Nephron progenitor cell (in vitro differentiated cells): ENCODE measurements around the gene TRIM10.

Experiments used
- DNase-seq: peaks from one replicate; pipeline ENCODE4 v3.0.0; 2021
- H3K27ac Mint-ChIP-seq: 2 replicates; pipeline ENCODE4 v1.8.0; 2021; ENCODE audit warnings: mild to moderate bottlenecking, moderate library complexity, mixed read lengths
- H3K27me3 Mint-ChIP-seq: 2 replicates; pipeline ENCODE4 v1.8.0; 2021; ENCODE audit warnings: mild to moderate bottlenecking, low read depth, mixed read lengths; ENCODE audit not compliant: poor library complexity
- H3K36me3 Mint-ChIP-seq: 2 replicates; pipeline ENCODE4 v1.8.0; 2021; ENCODE audit warnings: low read depth, mixed read lengths
- H3K4me1 Mint-ChIP-seq: 2 replicates; pipeline ENCODE4 v1.8.0; 2021; ENCODE audit warnings: mixed read lengths
- H3K4me3 Mint-ChIP-seq: 2 replicates; pipeline ENCODE4 v1.8.0; 2021; ENCODE audit warnings: mild to moderate bottlenecking, moderate library complexity, mixed read lengths
- H3K9me3 Mint-ChIP-seq: 2 replicates; pipeline ENCODE4 v1.8.0; 2021; ENCODE audit warnings: mild to moderate bottlenecking, moderate library complexity, mixed read lengths
- TF ChIP-seq, protein P1 (sequence below): fragments of 200-600 bp; sonication (generic); IDR thresholded peaks from 2 replicates; pipeline ENCODE4 v1.5.0; 2021; ENCODE audit warnings: antibody characterized with exemption

The TRIM10 gene, protein sequence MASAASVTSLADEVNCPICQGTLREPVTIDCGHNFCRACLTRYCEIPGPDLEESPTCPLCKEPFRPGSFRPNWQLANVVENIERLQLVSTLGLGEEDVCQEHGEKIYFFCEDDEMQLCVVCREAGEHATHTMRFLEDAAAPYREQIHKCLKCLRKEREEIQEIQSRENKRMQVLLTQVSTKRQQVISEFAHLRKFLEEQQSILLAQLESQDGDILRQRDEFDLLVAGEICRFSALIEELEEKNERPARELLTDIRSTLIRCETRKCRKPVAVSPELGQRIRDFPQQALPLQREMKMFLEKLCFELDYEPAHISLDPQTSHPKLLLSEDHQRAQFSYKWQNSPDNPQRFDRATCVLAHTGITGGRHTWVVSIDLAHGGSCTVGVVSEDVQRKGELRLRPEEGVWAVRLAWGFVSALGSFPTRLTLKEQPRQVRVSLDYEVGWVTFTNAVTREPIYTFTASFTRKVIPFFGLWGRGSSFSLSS

DNA sequence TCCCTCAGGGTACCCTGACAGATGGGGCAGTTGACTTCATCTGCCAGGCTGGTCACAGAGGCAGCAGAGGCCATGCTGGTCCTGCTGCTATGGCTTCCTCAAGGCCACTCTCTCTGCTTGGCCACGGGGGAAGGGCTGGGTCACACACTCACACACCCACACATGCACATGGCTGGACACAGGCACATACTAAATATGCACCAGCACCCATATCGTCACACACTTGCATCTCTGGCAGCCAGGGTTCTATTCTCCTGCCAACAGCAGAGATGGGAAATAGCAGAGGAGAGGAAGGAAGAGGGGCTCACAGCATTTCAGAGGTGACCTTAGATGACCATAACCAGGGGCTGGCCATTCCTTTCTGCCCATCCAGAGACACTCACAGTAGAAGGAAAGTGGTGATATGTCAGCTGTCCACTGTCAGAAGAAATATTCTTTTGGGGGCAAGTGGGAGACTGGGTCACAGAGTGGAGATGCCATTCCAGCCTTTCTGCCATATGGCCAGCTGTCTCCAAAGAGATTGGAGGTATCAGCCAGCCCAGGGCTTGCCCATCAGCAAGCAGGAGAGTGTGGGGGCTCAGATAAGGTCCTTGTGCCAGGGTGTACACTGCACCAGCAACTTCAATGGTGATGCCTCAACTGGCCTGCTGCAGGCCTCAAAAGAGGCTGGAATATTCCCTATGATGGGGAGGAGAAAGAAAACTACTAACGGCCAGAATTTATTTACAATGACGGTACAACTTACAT lies at the start of gene TRIM10:
Gene TRIM10 (minus strand): TSS at position 427 of the 747 bp plus-strand sequence. CDS start 353 bp downstream, at position 74.
- Mint-ChIP-seq H3K36me3 (no peaks in the 10 kb centered on the region), H3K9me3 (no peaks in the 10 kb centered on the region), H3K27me3 (peaks cover 33% of the 10 kb centered on the region), H3K4me3 (no peak within 1 kb of the TSS), H3K4me1 (peaks cover 4% of the 10 kb centered on the region), H3K27ac (no peak within 1 kb of the TSS)
- no peak for DNase-seq
- TF ChIP-seq, protein P1, sequence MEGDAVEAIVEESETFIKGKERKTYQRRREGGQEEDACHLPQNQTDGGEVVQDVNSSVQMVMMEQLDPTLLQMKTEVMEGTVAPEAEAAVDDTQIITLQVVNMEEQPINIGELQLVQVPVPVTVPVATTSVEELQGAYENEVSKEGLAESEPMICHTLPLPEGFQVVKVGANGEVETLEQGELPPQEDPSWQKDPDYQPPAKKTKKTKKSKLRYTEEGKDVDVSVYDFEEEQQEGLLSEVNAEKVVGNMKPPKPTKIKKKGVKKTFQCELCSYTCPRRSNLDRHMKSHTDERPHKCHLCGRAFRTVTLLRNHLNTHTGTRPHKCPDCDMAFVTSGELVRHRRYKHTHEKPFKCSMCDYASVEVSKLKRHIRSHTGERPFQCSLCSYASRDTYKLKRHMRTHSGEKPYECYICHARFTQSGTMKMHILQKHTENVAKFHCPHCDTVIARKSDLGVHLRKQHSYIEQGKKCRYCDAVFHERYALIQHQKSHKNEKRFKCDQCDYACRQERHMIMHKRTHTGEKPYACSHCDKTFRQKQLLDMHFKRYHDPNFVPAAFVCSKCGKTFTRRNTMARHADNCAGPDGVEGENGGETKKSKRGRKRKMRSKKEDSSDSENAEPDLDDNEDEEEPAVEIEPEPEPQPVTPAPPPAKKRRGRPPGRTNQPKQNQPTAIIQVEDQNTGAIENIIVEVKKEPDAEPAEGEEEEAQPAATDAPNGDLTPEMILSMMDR: no peak

DNA sequence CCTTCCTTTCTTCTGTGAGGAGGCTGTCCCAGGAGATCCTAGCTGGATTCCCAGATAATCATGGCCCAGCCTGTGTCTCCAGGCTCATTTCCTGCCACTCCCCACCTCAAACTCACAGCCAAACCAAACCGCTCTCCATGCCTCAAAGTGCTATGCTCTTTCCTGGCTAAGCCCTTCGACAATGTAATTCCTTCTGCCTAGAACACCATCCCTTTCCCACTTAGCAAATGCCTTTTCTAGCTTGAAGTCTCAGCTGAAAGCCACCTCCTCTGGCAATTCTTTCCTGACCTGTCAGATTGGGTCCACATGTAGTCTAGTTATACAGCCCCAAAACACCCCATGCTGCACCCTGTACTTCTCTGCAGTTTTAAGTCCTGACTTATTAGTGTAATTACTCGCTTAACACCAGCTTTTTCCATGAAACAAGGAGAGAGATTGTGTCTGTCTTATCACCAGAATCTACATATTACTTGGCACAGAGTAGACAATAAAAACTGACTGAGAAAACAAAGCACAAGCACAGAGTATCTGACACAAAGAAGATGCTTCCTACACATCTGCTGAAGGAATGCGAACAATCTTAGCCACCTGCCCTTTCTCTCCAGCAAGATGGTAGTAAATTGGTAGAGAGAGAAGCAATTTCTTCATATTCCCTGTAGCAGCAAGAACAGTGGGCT lies 46.7 kb upstream of the TRIM10 start:
- Mint-ChIP-seq H3K9me3 (no peaks in the 10 kb centered on the region), H3K27me3 (peaks cover 3% of the 10 kb centered on the region), H3K4me1 (peaks cover 78% of the 10 kb centered on the region), H3K27ac (peak overlapping the region; percentile 93), H3K4me3 (peak overlapping the region; percentile 73), H3K36me3 (peaks cover 3% of the 10 kb centered on the region)
- no peak for DNase-seq
- TF ChIP-seq, protein P1: no peak

DNA sequence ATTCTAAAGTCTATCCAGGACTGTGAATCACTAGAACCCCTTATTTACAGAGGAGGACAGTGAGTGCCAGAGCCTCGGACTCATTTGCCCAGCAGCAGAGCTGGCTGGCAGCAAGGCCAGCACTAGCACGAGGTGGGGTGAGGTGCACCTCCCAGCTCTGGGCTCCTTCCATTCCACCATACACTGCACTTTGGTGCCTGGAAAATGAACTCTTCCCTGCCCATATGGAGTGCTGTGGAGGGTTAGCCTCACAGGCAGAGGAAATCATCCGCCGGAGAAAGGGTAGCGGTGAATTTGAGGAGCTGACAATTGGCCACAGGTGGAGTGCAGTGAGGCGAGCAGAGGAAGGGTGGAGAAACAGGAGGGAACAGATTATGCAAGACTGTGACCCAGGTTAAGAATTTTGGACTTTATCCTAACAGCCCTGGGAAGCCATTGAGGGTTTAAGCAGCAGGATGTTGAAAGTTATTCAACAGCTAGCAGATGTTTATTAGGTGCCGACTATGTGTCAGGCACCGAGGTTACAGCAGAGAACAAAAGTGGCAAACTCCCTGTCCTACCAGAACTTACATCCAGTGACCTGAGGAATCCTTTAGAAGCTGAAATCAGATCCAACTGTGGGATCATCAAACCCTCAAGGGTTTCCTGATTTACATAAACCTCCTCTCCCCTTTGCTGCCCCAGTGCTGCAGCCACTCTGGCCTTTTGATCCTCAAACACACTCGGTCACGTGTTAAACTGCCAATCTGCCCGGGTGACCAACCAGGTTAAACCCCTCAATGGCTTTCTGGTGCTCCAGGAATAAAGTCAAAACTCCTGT lies 46.0 kb upstream of the TRIM10 start:
- peak; percentile 25 for DNase-seq
- Mint-ChIP-seq H3K4me3 (peak overlapping the region; percentile 73), H3K27ac (peak overlapping the region; percentile 93), H3K27me3 (peaks cover 3% of the 10 kb centered on the region), H3K4me1 (peaks cover 72% of the 10 kb centered on the region), H3K9me3 (no peaks in the 10 kb centered on the region), H3K36me3 (peaks cover 3% of the 10 kb centered on the region)
- TF ChIP-seq, protein P1: no peak

DNA sequence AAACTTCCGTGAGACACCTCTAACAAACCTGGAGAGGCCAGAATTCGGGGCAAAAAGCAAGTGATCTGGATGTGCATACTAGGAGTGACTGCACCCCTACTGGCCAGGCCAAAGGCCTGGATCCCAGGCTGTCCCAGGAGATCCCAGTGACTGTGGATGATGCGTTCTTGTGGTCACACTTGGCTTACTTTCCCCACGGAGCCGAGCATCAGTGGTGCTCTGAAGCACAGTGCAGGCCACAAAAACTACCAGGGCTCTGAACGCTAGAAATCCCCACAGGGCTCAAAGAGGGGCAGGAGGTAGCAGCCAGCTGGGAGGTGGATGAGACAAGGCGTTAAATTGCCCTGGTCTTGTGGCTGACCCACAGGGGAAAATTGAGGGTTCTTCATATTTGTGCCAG lies 45.1 kb upstream of the TRIM10 start:
- no peak for DNase-seq
- H3K27ac Mint-ChIP-seq: no peak overlapping the region
- H3K9me3 Mint-ChIP-seq: no peaks in the 10 kb centered on the region
- TF ChIP-seq, protein P1: no peak
- H3K4me1 Mint-ChIP-seq: peaks cover 63% of the 10 kb centered on the region
- H3K36me3 Mint-ChIP-seq: peaks cover 3% of the 10 kb centered on the region
- H3K4me3 Mint-ChIP-seq: peak overlapping the region; percentile 36
- peaks cover 3% of the 10 kb centered on the region for H3K27me3 Mint-ChIP-seq

DNA sequence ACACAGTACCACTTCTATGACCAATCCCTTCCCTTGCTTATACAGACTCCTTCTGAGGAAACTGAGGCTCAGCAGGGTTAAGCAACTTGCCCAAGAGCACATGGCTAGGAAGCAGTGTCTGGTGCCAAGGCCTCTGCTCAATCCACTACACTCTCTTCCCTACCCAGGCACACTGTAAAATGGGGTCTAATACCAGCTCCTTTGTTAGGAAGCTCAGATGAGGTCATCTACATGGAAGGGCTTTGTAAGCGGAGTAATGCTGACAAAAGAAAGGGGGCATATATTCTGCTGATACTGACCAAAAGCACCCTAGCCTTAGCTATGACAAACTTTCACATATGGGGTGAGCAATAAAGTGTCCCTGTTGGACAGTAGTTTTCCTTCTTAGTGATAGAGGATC lies 43.1 kb upstream of the TRIM10 start:
- no peaks in the 10 kb centered on the region for H3K9me3 Mint-ChIP-seq
- H3K27me3 Mint-ChIP-seq: peaks cover 3% of the 10 kb centered on the region
- no peak for DNase-seq
- H3K27ac Mint-ChIP-seq: no peak overlapping the region
- no peak overlapping the region for H3K4me3 Mint-ChIP-seq
- H3K36me3 Mint-ChIP-seq: peaks cover 13% of the 10 kb centered on the region
- TF ChIP-seq, protein P1: no peak
- peaks cover 47% of the 10 kb centered on the region for H3K4me1 Mint-ChIP-seq
